HG03159 (cell line): Measurements from ENCODE around the gene PDHX.

Experiments
- ATAC-seq: cut with Tn5 transposase; IDR thresholded peaks from one replicate; pipeline ENCODE4 v1.9.1; 2021; ENCODE audit warnings: mild to moderate bottlenecking, moderate library complexity; ENCODE audit not compliant: unreplicated experiment

Gene PDHX

GRCh38 chr11:35041070-35041554 is 124.7 kb downstream of the PDHX start:
- no peak for ATAC-seq

- ATAC-seq: no peak
Observed at GRCh38 chr11:35042224-35042623, 125.8 kb downstream of the PDHX start.

- no peak for ATAC-seq
Observed at GRCh38 chr11:35042913-35043312, 126.5 kb downstream of the PDHX start.

GRCh38 chr11:35043936-35044335 is 127.5 kb downstream of the PDHX start:
- no peak for ATAC-seq

GRCh38 chr11:35045236-35045820 is 128.9 kb downstream of the PDHX start:
- ATAC-seq: peak; percentile 55
